Measurements from ENCODE around the gene THUMPD3.

The THUMPD3 gene

GRCh38 chr3:9352917-9353752 is 9.7 kb upstream of the THUMPD3 start:
- TF ChIP-seq FOXM1 (IDR thresholded peaks at IDR 0.05; ENCODE audit: borderline replicate concordance, low read depth) (no peak), TAF1 (IDR thresholded peaks at IDR 0.05; ENCODE audit: low read depth) (no peak), RAD21 (IDR thresholded peaks at IDR 0.05; ENCODE audit: low read depth) (peak; percentile 86), YY1 (IDR thresholded peaks at IDR 0.05; ENCODE audit: low read depth) (no peak), EP300 (IDR thresholded peaks at IDR 0.05; ENCODE audit: borderline replicate concordance) (no peak), MAX (IDR thresholded peaks at IDR 0.05) (no peak), REST (IDR thresholded peaks at IDR 0.05; ENCODE audit: low read depth) (no peak), CEBPB (IDR thresholded peaks at IDR 0.05) (no peak), ZBTB7A (IDR thresholded peaks at IDR 0.05; ENCODE audit: low read depth) (no peak), TEAD4 (IDR thresholded peaks at IDR 0.05) (peak; percentile 28; the same call in 1 of the 2 replicates), USF1 (IDR thresholded peaks at IDR 0.05) (no peak), NFIC (IDR thresholded peaks at IDR 0.05) (no peak), CREB1 (IDR thresholded peaks at IDR 0.05; ENCODE audit: low read depth) (no peak), TCF12 (IDR thresholded peaks at IDR 0.05; ENCODE audit: low read depth) (no peak), EGR1 (IDR thresholded peaks at IDR 0.05) (no peak)

- no peak for TF ChIP-seq TAF1 (IDR thresholded peaks at IDR 0.05; ENCODE audit: low read depth)
- TF ChIP-seq TEAD4 (IDR thresholded peaks at IDR 0.05) = no peak
- TF ChIP-seq CEBPB (IDR thresholded peaks at IDR 0.05) = no peak
- TF ChIP-seq ZBTB7A (IDR thresholded peaks at IDR 0.05; ENCODE audit: low read depth) = no peak
- TF ChIP-seq TCF12 (IDR thresholded peaks at IDR 0.05; ENCODE audit: low read depth) = no peak
- no peak for TF ChIP-seq EGR1 (IDR thresholded peaks at IDR 0.05)
- no peak for TF ChIP-seq MAX (IDR thresholded peaks at IDR 0.05)
- no peak for TF ChIP-seq REST (IDR thresholded peaks at IDR 0.05; ENCODE audit: low read depth)
- TF ChIP-seq FOXM1 (IDR thresholded peaks at IDR 0.05; ENCODE audit: borderline replicate concordance, low read depth) = no peak
- no peak for TF ChIP-seq YY1 (IDR thresholded peaks at IDR 0.05; ENCODE audit: low read depth)
- TF ChIP-seq EP300 (IDR thresholded peaks at IDR 0.05; ENCODE audit: borderline replicate concordance) = no peak
- no peak for TF ChIP-seq USF1 (IDR thresholded peaks at IDR 0.05)
- no peak for TF ChIP-seq RAD21 (IDR thresholded peaks at IDR 0.05; ENCODE audit: low read depth)
- no peak for TF ChIP-seq CREB1 (IDR thresholded peaks at IDR 0.05; ENCODE audit: low read depth)
- TF ChIP-seq NFIC (IDR thresholded peaks at IDR 0.05) = no peak
Observed at GRCh38 chr3:9361691-9362388, 1.0 kb upstream of the THUMPD3 start.

- TF ChIP-seq EP300 (IDR thresholded peaks at IDR 0.05; ENCODE audit: borderline replicate concordance) = no peak
- no peak for TF ChIP-seq REST (IDR thresholded peaks at IDR 0.05; ENCODE audit: low read depth)
- no peak for TF ChIP-seq TAF1 (IDR thresholded peaks at IDR 0.05; ENCODE audit: low read depth)
- no peak for TF ChIP-seq EGR1 (IDR thresholded peaks at IDR 0.05)
- no peak for TF ChIP-seq CEBPB (IDR thresholded peaks at IDR 0.05)
- no peak for TF ChIP-seq RAD21 (IDR thresholded peaks at IDR 0.05; ENCODE audit: low read depth)
- no peak for TF ChIP-seq CREB1 (IDR thresholded peaks at IDR 0.05; ENCODE audit: low read depth)
- no peak for TF ChIP-seq FOXM1 (IDR thresholded peaks at IDR 0.05; ENCODE audit: borderline replicate concordance, low read depth)
- TF ChIP-seq TCF12 (IDR thresholded peaks at IDR 0.05; ENCODE audit: low read depth) = no peak
- TF ChIP-seq MAX (IDR thresholded peaks at IDR 0.05) = no peak
- no peak for TF ChIP-seq TEAD4 (IDR thresholded peaks at IDR 0.05)
- no peak for TF ChIP-seq NFIC (IDR thresholded peaks at IDR 0.05)
- TF ChIP-seq USF1 (IDR thresholded peaks at IDR 0.05) = no peak
- TF ChIP-seq ZBTB7A (IDR thresholded peaks at IDR 0.05; ENCODE audit: low read depth) = no peak
- TF ChIP-seq YY1 (IDR thresholded peaks at IDR 0.05; ENCODE audit: low read depth) = no peak
Observed at GRCh38 chr3:9369508-9369907, 6.7 kb downstream of the THUMPD3 start.

All from Ishikawa (cell line).